ENCODE results near the gene SLC22A6. TPM values are rescaled to one million over a fixed set of nuclear protein-coding genes. Genes with fewer than 3 reads are reported as not detected.
A peak's percentile ranks its signal among the peaks of the same experiment; 100 is the strongest.

Gene SLC22A6
- total RNA-seq, 1 experiment from 2014 or later = not detected

GRCh38 chr11:63023222-63023814 is 38.6 kb upstream of the SLC22A6 start:
- Mint-ChIP-seq H3K36me3 (ENCODE audit: insufficient read depth, unreplicated experiment) (no peaks in the 10 kb centered on the region), H3K4me3 (ENCODE audit: low read depth, unreplicated experiment) (no peak overlapping the region), H3K4me1 (ENCODE audit: low read depth, unreplicated experiment) (no peaks in the 10 kb centered on the region), H3K27me3 (ENCODE audit: unreplicated experiment) (peaks cover 84% of the 10 kb centered on the region), H3K9me3 (ENCODE audit: low read depth, unreplicated experiment) (no peaks in the 10 kb centered on the region), H3K27ac (ENCODE audit: unreplicated experiment) (no peak overlapping the region)
- BruUV-seq (replicated peaks) = no TSS peak
- CTCF ChIA-PET = interaction anchor here (0.6 to 2.8 kb wide), 5 partner anchors 21 to 142 kb away, joined by 3 to 35 read pairs (median 6); partner anchors contain the start of gene SLC3A2
- no peak for TF ChIP-seq CTCF (IDR thresholded peaks at IDR 0.05; ENCODE audit: unreplicated experiment)
- DNase-seq = no peak
- intact Hi-C loops (cut with micrococcal nuclease; ENCODE audit: unreplicated experiment) = no loop called here

GRCh38 chr11:63022441-63022840 is 37.7 kb upstream of the SLC22A6 start:
- no peaks in the 10 kb centered on the region for H3K9me3 Mint-ChIP-seq (ENCODE audit: low read depth, unreplicated experiment)
- no peak overlapping the region for H3K27ac Mint-ChIP-seq (ENCODE audit: unreplicated experiment)
- no peaks in the 10 kb centered on the region for H3K36me3 Mint-ChIP-seq (ENCODE audit: insufficient read depth, unreplicated experiment)
- no peak for TF ChIP-seq CTCF (IDR thresholded peaks at IDR 0.05; ENCODE audit: unreplicated experiment)
- intact Hi-C loops (cut with micrococcal nuclease; ENCODE audit: unreplicated experiment) = no loop called here
- H3K4me1 Mint-ChIP-seq (ENCODE audit: low read depth, unreplicated experiment) = no peaks in the 10 kb centered on the region
- no peak overlapping the region for H3K4me3 Mint-ChIP-seq (ENCODE audit: low read depth, unreplicated experiment)
- DNase-seq = no peak
- peaks cover 84% of the 10 kb centered on the region for H3K27me3 Mint-ChIP-seq (ENCODE audit: unreplicated experiment)
- CTCF ChIA-PET = interaction anchor here (1.3 to 2.8 kb wide), 4 partner anchors 113 to 141 kb away, joined by 3 to 35 read pairs (median 8); partner anchors contain the start of gene SLC3A2
- BruUV-seq (replicated peaks) = no TSS peak

- H3K36me3 Mint-ChIP-seq (ENCODE audit: insufficient read depth, unreplicated experiment) = no peaks in the 10 kb centered on the region
- no TSS peak for BruUV-seq (replicated peaks)
- intact Hi-C loops (cut with micrococcal nuclease; ENCODE audit: unreplicated experiment) = no loop called here
- no peaks in the 10 kb centered on the region for H3K4me1 Mint-ChIP-seq (ENCODE audit: low read depth, unreplicated experiment)
- H3K4me3 Mint-ChIP-seq (ENCODE audit: low read depth, unreplicated experiment) = no peak overlapping the region
- peak; percentile 45 for TF ChIP-seq CTCF (IDR thresholded peaks at IDR 0.05; ENCODE audit: unreplicated experiment)
- no peaks in the 10 kb centered on the region for H3K9me3 Mint-ChIP-seq (ENCODE audit: low read depth, unreplicated experiment)
- DNase-seq = peak; percentile 23
- no peak overlapping the region for H3K27ac Mint-ChIP-seq (ENCODE audit: unreplicated experiment)
- CTCF ChIA-PET = interaction anchor here (0.6 to 1.1 kb wide), 2 partner anchors 114 to 115 kb away, joined by 3 to 4 read pairs; no protein-coding TSS in a partner anchor
- H3K27me3 Mint-ChIP-seq (ENCODE audit: unreplicated experiment) = peaks cover 75% of the 10 kb centered on the region
Observed at GRCh38 chr11:63020671-63021291, 36.0 kb upstream of the SLC22A6 start.

GRCh38 chr11:63019506-63019905 is 34.7 kb upstream of the SLC22A6 start:
- Mint-ChIP-seq H3K9me3 (ENCODE audit: low read depth, unreplicated experiment) (no peaks in the 10 kb centered on the region), H3K27ac (ENCODE audit: unreplicated experiment) (no peak overlapping the region), H3K4me1 (ENCODE audit: low read depth, unreplicated experiment) (no peaks in the 10 kb centered on the region), H3K36me3 (ENCODE audit: insufficient read depth, unreplicated experiment) (no peaks in the 10 kb centered on the region), H3K27me3 (ENCODE audit: unreplicated experiment) (peaks cover 75% of the 10 kb centered on the region), H3K4me3 (ENCODE audit: low read depth, unreplicated experiment) (no peak overlapping the region)
- no TSS peak for BruUV-seq (replicated peaks)
- no peak for DNase-seq
- intact Hi-C loops (cut with micrococcal nuclease; ENCODE audit: unreplicated experiment) = no loop called here
- CTCF ChIA-PET = no interaction called here
- no peak for TF ChIP-seq CTCF (IDR thresholded peaks at IDR 0.05; ENCODE audit: unreplicated experiment)

Measured in Calu3 (cell line).